ENCODE measurements around the gene SMG7. TPM values are rescaled to one million over a fixed set of nuclear protein-coding genes. Genes with fewer than 3 reads are reported as not detected.

SMG7 gene
- total RNA-seq, 4 donors from 2014 or later, result 33.7 to 42.8 (median 36.5) TPM

- TF ChIP-seq CTCF (IDR thresholded peaks at IDR 0.05; ENCODE audit: low read depth), result no peak
These were observed 108.0 kb downstream of the SMG7 start for GRCh38 chr1:183580281-183580682.

- TF ChIP-seq CTCF (IDR thresholded peaks at IDR 0.05; ENCODE audit: low read depth), result no peak
These were observed 109.9 kb downstream of the SMG7 start for GRCh38 chr1:183582021-183582713.

DNA sequence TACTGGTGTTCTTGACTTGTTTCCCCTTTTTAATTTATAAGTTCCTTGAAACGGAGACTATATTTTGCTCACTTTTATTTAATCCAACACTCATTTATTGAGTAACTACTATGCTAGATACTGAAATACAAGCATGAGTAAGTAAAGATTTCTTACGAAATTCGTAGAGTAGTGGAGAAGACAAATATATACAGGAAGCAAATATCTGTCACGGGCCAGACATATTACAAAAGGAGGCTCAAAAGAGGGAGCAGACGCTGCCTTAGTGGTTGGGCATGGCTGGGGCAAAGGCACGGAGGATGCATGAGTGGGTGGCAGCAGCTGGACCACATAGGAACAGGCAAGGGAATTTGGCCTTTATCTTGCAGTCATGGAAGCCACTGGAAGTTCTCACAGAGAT lies 111.2 kb downstream of the SMG7 start:
- TF ChIP-seq CTCF (IDR thresholded peaks at IDR 0.05; ENCODE audit: low read depth), result no peak

DNA sequence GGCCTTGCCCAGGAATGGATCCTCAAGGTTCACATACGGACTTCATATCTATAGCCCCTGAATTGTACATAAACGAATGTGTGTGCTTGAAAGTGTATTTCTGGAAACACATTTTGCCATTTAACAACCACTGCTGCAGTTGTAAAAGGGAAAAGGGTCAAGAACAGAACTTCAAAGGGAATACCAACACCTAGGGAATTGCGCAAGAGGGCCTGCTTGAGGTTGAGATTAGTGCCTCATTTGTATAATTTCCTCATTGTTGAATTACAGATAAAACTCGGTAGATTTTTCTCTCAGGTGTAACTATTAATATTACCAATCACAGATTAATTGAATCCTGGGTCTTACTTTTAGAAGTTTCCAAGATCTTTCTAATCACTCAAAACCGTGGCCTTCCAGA lies 111.8 kb downstream of the SMG7 start:
- no peak for TF ChIP-seq CTCF (IDR thresholded peaks at IDR 0.05; ENCODE audit: low read depth)

GRCh38 chr1:183585038-183585437 lies 112.7 kb downstream of the SMG7 start:
- TF ChIP-seq CTCF (IDR thresholded peaks at IDR 0.05; ENCODE audit: low read depth), result no peak

GRCh38 chr1:183586455-183586854 lies 114.2 kb downstream of the SMG7 start:
- TF ChIP-seq CTCF (IDR thresholded peaks at IDR 0.05; ENCODE audit: low read depth), result no peak

DNA sequence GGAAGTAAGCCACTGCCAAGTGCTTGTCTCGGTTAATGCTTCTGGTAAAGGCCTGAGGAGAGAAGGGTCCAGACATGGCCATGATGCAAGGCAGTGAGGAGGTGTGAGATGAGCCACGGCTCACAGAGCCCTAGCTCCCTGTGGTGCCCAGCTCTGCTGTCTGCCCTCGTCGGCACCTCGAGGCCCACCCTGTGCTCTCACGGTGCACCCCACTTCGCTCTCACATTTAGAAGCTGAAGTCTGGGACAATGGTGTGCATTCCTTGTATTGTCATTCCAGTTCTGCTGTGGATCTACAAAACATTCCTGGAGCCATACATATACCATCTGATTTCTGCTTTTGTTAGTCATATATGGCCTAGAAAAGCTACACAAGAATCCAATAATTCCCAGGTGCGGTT lies 114.6 kb downstream of the SMG7 start:
- TF ChIP-seq CTCF (IDR thresholded peaks at IDR 0.05; ENCODE audit: low read depth), result no peak

All from subcutaneous adipose tissue (tissue), 4 donors.